Measurements from ENCODE around the gene CASP2.

CASP2 gene

GRCh38 chr7:143299346-143299745, 11.2 kb downstream of the CASP2 start:
- no peak for DNase-seq

- no peak for DNase-seq
Observed at GRCh38 chr7:143299840-143300239, 11.7 kb downstream of the CASP2 start.

- DNase-seq: no peak
Observed at GRCh38 chr7:143300959-143301935, 13.1 kb downstream of the CASP2 start.

- DNase-seq: no peak
Observed at GRCh38 chr7:143303733-143304132, 15.6 kb downstream of the CASP2 start.

- DNase-seq: no peak
Observed at GRCh38 chr7:143304938-143305337, 16.8 kb downstream of the CASP2 start.

- no peak for DNase-seq
Observed at GRCh38 chr7:143305423-143306070, 17.4 kb downstream of the CASP2 start.

GRCh38 chr7:143308632-143309031, 20.5 kb downstream of the CASP2 start:
- DNase-seq: no peak

GRCh38 chr7:143314127-143314526, 26.0 kb downstream of the CASP2 start:
- no peak for DNase-seq

- no peak for DNase-seq
Observed at GRCh38 chr7:143315776-143316175, 27.6 kb downstream of the CASP2 start, which contains the start of gene CLCN1. TSS of gene CLCN1 (plus strand) at chr7:143316111. CDS start at chr7:143316213, 102 bp downstream.

GRCh38 chr7:143316492-143316891, 28.3 kb downstream of the CASP2 start:
- no peak for DNase-seq

- no peak for DNase-seq
Observed at GRCh38 chr7:143318661-143319060, 30.5 kb downstream of the CASP2 start.

- DNase-seq: no peak
Observed at GRCh38 chr7:143320620-143321019, 32.5 kb downstream of the CASP2 start.

GRCh38 chr7:143321242-143321641, 33.1 kb downstream of the CASP2 start:
- no peak for DNase-seq

GRCh38 chr7:143321734-143322133, 33.6 kb downstream of the CASP2 start:
- DNase-seq: no peak

GRCh38 chr7:143322760-143323633, 34.8 kb downstream of the CASP2 start:
- no peak for DNase-seq

GRCh38 chr7:143323653-143324052, 35.5 kb downstream of the CASP2 start:
- no peak for DNase-seq

- DNase-seq: no peak
Observed at GRCh38 chr7:143325240-143325639, 37.1 kb downstream of the CASP2 start.

GRCh38 chr7:143327903-143328302, 39.8 kb downstream of the CASP2 start:
- no peak for DNase-seq

- no peak for DNase-seq
Observed at GRCh38 chr7:143329471-143330170, 41.5 kb downstream of the CASP2 start.

GRCh38 chr7:143331179-143331801, 43.1 kb downstream of the CASP2 start:
- DNase-seq: no peak

- DNase-seq: no peak
Observed at GRCh38 chr7:143334244-143334643, 46.1 kb downstream of the CASP2 start.

- no peak for DNase-seq
Observed at GRCh38 chr7:143337216-143337615, 49.1 kb downstream of the CASP2 start.
